Vagina (tissue), 2 donors: ENCODE data around the gene TMEM87B. TPM values are rescaled to one million over a fixed set of nuclear protein-coding genes. Genes with fewer than 3 reads are reported as not detected.
A peak's percentile ranks its signal among the peaks of the same experiment; 100 is the strongest.

Experiments used
- DNase-seq, 2 donors: peaks; one replicate each; pipeline ENCODE4 v3.0.0-alpha.2; 2017; ENCODE audit errors: extremely low spot score in 2 of 2
- H3K27ac ChIP-seq: fragments of 200-600 bp; sonication (generic); one replicate; pipeline ENCODE4 v1.5.1; 2019
- H3K27me3 ChIP-seq: fragments of 200-600 bp; sonication (generic); one replicate; pipeline ENCODE4 v1.5.1; 2019
- H3K36me3 ChIP-seq, 2 donors: fragments of 200-600 bp; sonication (generic); one replicate each; pipeline ENCODE4 v1.5.1; 2017 to 2019
- H3K4me1 ChIP-seq: fragments of 200-600 bp; sonication (generic); one replicate; pipeline ENCODE4 v1.5.1; 2019
- H3K4me3 ChIP-seq, 2 donors: fragments of 200-600 bp; sonication (generic); 1 replicate in 1 of 2; 2 replicates in 1 of 2; pipeline ENCODE4 v1.5.1; 2016 to 2019
- H3K9me3 ChIP-seq: fragments of 200-600 bp; sonication (generic); one replicate; pipeline ENCODE4 v1.5.1; 2019
- POLR2A ChIP-seq, 2 donors: fragments of 450-650 bp; IDR thresholded peaks; one replicate each; pipeline ENCODE4 v1.6.1; 2017; ENCODE audit warnings: antibody characterized with exemption in 2 of 2, mild to moderate bottlenecking in 2 of 2, moderate library complexity in 2 of 2
- POLR2AphosphoS5 ChIP-seq, 2 donors: sonication (generic); formaldehyde crosslinking; IDR thresholded peaks; one replicate each; pipeline ENCODE4 v1.9.0; 2017; ENCODE audit warnings: antibody characterized with exemption in 2 of 2, mild to moderate bottlenecking in 2 of 2, low read depth in 1 of 2; ENCODE audit not compliant: insufficient read depth in 1 of 2
- intact Hi-C: fragments of 100-400 bp; cut with DNase I; formaldehyde crosslinking; loops from one replicate; pipeline ENCODE4 v1.15.1; 2023
- total RNA-seq: library from RNA; depleted of rRNA; stranded (reverse); fragments of >200 nt; gene quantifications from one replicate; pipeline ENCODE4 v1.2.3, GENCODE V29; 2016
- TF ChIP-seq, protein P1 (sequence below), 3 experiments: fragments of 450-650 bp in 2 of 3; fragments of 200-600 bp in 1 of 3; sonication (generic) in 1 of 3; IDR thresholded peaks; one replicate each; pipeline ENCODE4 v1.5.1; 2017 to 2019; ENCODE audit warnings: antibody characterized with exemption in 3 of 3, mild to moderate bottlenecking in 2 of 3, moderate library complexity in 2 of 3

The TMEM87B gene
- total RNA-seq, 1 donor from 2014 or later = 18.9 TPM

DNA sequence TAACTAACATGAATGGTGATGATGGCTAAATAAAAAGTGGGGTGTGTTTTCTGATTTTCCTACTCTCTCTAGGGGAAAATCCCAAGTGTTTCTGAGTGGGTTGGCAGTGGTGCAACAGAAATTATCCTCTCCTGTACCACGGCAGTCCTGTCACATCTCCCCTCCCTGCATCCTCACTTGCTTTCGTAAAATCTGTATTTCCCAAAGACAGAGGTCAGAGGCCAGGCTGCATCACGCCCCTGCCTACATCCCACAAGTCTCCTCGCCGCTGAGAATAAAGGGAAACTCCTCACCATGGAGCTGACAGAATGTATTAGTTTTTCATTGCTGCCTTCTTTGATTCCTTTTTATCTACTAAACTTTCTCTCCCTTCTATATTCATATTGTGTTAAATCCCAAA lies 96.2 kb downstream of the TMEM87B start:
- no peak overlapping the region for H3K4me3 ChIP-seq
- intact Hi-C loops = no loop called here
- H3K36me3 ChIP-seq = no peaks in the 10 kb centered on the region
- H3K9me3 ChIP-seq = no peaks in the 10 kb centered on the region
- peak in 1 of 2 donors; percentile 40 for DNase-seq
- no peak overlapping the region for H3K27ac ChIP-seq
- TF ChIP-seq POLR2AphosphoS5 (IDR thresholded peaks at IDR 0.05; ENCODE audit: insufficient read depth in 1 of 2, low read depth in 1 of 2) (no peak), POLR2A (IDR thresholded peaks at IDR 0.05) (no peak)
- TF ChIP-seq, protein P1, sequence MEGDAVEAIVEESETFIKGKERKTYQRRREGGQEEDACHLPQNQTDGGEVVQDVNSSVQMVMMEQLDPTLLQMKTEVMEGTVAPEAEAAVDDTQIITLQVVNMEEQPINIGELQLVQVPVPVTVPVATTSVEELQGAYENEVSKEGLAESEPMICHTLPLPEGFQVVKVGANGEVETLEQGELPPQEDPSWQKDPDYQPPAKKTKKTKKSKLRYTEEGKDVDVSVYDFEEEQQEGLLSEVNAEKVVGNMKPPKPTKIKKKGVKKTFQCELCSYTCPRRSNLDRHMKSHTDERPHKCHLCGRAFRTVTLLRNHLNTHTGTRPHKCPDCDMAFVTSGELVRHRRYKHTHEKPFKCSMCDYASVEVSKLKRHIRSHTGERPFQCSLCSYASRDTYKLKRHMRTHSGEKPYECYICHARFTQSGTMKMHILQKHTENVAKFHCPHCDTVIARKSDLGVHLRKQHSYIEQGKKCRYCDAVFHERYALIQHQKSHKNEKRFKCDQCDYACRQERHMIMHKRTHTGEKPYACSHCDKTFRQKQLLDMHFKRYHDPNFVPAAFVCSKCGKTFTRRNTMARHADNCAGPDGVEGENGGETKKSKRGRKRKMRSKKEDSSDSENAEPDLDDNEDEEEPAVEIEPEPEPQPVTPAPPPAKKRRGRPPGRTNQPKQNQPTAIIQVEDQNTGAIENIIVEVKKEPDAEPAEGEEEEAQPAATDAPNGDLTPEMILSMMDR (IDR thresholded peaks at IDR 0.05) = no peak
- H3K4me1 ChIP-seq = no peaks in the 10 kb centered on the region
- no peaks in the 10 kb centered on the region for H3K27me3 ChIP-seq

DNA sequence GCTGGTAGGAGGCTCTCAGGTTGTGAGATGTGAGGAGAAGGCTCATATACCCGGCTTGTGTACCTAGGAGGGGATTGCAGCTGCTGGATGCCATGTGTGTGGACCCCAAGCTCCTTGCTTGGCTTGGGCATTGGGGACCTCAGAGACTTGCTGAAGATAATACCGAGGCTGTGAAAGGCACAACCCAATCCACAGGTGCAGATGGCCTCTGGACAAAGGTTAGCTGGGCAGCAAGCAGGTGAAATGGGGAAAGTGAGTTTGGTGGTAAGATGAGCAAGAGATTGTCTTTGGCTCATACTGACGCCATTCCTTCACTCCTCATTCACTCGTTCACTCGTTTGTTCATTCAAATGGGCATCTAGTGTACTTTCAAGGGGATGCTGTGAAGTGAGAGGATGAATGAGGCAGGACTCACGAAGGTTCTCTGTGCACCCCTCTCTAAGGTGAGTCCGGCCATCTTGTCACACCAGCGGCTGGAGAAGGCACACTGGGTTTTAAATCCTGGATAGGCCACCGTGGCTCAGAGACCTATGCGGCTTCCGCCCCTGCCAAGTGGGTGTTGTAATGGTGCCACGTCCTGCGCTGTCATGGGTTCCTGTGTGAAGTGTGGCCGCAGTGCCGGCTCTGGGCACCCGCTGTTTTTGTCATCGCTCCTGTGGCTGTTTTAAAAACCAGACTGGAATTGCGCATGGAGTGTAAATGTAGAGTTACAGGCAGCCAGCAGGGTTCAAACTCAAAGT lies 96.8 kb downstream of the TMEM87B start:
- no peaks in the 10 kb centered on the region for H3K9me3 ChIP-seq
- TF ChIP-seq POLR2AphosphoS5 (IDR thresholded peaks at IDR 0.05; ENCODE audit: insufficient read depth in 1 of 2, low read depth in 1 of 2) = no peak
- no peak for TF ChIP-seq POLR2A (IDR thresholded peaks at IDR 0.05)
- TF ChIP-seq, protein P1 (IDR thresholded peaks at IDR 0.05) = no peak
- peak in 1 of 2 donors; percentile 72 for DNase-seq
- H3K27me3 ChIP-seq = no peaks in the 10 kb centered on the region
- H3K4me3 ChIP-seq = no peak overlapping the region
- H3K36me3 ChIP-seq = no peaks in the 10 kb centered on the region
- no peak overlapping the region for H3K27ac ChIP-seq
- no peaks in the 10 kb centered on the region for H3K4me1 ChIP-seq
- intact Hi-C loops = no loop called here

DNA sequence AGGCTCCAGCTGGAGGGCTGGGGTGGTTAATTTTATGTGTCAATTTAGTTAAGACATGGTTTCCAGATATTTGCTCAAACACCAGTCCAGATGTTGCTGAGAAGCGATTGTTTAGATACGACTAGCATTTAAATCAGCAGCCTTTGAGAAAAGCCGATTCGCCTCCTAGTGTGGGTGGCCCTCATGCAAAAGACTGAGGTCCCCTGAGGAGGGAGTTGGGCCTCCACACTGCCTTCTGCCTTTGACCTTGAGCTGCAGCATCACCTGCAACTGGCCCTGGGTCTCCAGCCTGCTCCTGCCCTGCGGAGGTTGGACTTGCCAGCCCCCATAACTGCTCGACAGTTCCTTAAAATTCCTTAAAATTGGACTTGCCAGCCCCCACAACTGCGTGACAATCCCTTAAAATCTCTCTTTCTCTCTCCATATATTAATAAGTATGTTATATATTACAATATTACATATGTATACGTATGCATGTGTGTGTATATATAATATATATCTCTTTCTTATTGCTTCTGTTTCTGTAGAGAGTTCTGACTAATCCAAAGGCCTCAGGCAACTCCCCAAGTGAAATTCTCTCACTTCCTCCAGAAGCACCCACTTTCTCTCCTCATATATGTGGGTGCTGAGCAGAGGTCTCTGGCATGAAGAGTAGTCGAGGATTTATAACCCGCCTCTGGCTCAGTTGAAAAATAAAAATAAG lies 97.6 kb downstream of the TMEM87B start:
- Histone ChIP-seq H3K9me3 (no peaks in the 10 kb centered on the region), H3K4me1 (no peaks in the 10 kb centered on the region), H3K27ac (no peak overlapping the region), H3K27me3 (no peaks in the 10 kb centered on the region), H3K4me3 (no peak overlapping the region), H3K36me3 (no peaks in the 10 kb centered on the region)
- intact Hi-C loops = no loop called here
- TF ChIP-seq, protein P1 (IDR thresholded peaks at IDR 0.05) = no peak
- TF ChIP-seq POLR2AphosphoS5 (IDR thresholded peaks at IDR 0.05; ENCODE audit: insufficient read depth in 1 of 2, low read depth in 1 of 2) (no peak), POLR2A (IDR thresholded peaks at IDR 0.05) (no peak)
- peak in 1 of 2 donors; percentile 67 for DNase-seq

DNA sequence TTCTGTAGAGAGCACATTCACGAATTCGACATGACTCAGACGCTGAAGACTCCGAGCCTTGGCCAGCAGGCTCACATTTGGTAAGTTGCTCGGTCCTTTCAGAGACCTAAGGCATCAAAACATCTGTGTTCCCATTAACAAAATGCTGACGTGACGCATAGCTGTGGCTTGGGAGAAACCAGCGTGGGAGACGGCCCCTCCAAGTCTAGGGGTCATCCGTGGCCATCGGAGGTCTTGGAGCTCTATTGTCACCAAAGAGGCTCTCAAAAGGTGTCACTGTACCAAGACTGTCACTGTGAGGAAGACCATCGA lies 98.1 kb downstream of the TMEM87B start:
- Histone ChIP-seq H3K9me3 (no peaks in the 10 kb centered on the region), H3K4me3 (no peak overlapping the region), H3K27ac (no peak overlapping the region), H3K36me3 (no peaks in the 10 kb centered on the region), H3K27me3 (no peaks in the 10 kb centered on the region), H3K4me1 (no peaks in the 10 kb centered on the region)
- no peak for TF ChIP-seq POLR2A (IDR thresholded peaks at IDR 0.05)
- TF ChIP-seq, protein P1 (IDR thresholded peaks at IDR 0.05) = no peak
- DNase-seq = no peak
- intact Hi-C loops = no loop called here

DNA sequence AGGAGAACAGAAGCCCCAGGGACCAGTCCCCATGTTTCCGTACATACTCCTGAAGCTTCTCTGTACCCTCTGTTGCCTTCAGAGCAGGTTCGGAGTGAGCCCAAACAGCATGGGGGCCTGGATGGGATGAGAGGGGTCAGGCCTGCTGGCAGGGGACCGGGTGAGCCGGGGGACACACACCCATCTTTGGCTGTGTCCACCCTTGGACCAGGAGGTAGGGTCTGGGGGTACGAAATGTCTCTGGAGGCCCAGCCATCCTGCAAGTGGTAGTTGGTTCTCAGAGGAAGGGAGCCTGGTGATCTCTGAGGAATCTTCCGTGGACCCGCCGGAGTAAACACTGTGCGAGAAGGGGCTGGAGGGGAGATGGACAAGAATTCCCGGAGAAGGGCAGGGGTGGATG lies 98.4 kb downstream of the TMEM87B start:
- H3K4me1 ChIP-seq = no peaks in the 10 kb centered on the region
- H3K36me3 ChIP-seq = no peaks in the 10 kb centered on the region
- H3K9me3 ChIP-seq = no peaks in the 10 kb centered on the region
- TF ChIP-seq, protein P1 (IDR thresholded peaks at IDR 0.05) = no peak
- TF ChIP-seq POLR2A (IDR thresholded peaks at IDR 0.05) = no peak
- no peak for TF ChIP-seq POLR2AphosphoS5 (IDR thresholded peaks at IDR 0.05; ENCODE audit: insufficient read depth in 1 of 2, low read depth in 1 of 2)
- no peak overlapping the region for H3K27ac ChIP-seq
- DNase-seq = peak in 1 of 2 donors; percentile 80
- H3K4me3 ChIP-seq = no peak overlapping the region
- intact Hi-C loops = no loop called here
- no peaks in the 10 kb centered on the region for H3K27me3 ChIP-seq
